22Rv1 (cell line): Measurements from ENCODE around the gene PPM1H.
"Not testable (repeated sequence)": the region's sequence is repeated elsewhere in the genome, so short reads cannot be mapped to it uniquely, and the experiment has no call there.

Experiments
- H3K27ac ChIP-seq: fragments of 450-650 bp; 2 replicates; pipeline ENCODE4 v1.5.1; 2017
- ZFX ChIP-seq: fragments of 450-650 bp; IDR thresholded peaks from 2 replicates; pipeline ENCODE4 v1.6.1; 2017; ENCODE audit warnings: antibody characterized with exemption, borderline replicate concordance
- TF ChIP-seq, protein P1 (sequence below): fragments of 450-650 bp; IDR thresholded peaks from 2 replicates; pipeline ENCODE4 v1.5.1; 2017; ENCODE audit warnings: mild to moderate bottlenecking

PPM1H gene

DNA sequence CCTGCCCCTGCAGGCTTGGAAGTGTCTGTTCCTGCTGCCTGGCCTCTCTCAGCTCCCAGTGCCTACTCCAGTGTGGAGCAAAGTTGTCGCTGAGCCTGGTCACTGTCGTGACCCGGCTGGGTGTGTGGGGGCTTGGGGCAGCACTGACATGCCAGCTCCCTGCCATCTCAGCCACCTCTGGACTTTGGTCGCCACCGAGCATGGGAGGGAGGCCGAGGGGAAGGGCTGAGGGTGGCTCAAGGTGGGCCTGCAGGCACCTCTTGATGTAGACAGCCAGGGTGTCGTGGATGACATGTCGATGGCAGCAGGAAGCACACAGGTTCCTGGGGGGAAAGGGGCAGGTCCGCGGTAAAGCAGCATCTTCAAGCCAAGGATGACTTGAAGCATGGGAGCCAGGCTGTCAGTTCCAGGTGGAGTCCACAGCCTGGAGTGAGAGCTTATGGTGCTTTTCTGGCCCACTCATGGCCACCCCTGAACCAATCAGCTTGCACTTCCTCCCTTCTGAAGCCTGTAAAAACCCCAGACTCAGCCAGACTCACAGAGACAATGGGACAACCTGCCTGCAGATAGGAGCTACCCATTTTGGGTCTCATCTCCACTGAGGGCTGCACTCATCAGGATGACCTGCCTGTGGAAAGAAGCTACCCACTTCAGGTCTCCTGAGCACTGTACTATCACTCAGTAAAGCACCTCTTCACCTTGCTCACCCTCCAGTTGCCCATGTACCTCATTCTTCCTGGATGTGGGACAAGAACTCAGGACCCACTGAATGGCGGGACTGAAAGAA is 258.2 kb downstream of the PPM1H start:
- TF ChIP-seq, protein P1, sequence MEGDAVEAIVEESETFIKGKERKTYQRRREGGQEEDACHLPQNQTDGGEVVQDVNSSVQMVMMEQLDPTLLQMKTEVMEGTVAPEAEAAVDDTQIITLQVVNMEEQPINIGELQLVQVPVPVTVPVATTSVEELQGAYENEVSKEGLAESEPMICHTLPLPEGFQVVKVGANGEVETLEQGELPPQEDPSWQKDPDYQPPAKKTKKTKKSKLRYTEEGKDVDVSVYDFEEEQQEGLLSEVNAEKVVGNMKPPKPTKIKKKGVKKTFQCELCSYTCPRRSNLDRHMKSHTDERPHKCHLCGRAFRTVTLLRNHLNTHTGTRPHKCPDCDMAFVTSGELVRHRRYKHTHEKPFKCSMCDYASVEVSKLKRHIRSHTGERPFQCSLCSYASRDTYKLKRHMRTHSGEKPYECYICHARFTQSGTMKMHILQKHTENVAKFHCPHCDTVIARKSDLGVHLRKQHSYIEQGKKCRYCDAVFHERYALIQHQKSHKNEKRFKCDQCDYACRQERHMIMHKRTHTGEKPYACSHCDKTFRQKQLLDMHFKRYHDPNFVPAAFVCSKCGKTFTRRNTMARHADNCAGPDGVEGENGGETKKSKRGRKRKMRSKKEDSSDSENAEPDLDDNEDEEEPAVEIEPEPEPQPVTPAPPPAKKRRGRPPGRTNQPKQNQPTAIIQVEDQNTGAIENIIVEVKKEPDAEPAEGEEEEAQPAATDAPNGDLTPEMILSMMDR: no peak
- TF ChIP-seq ZFX: no peak
- no peak overlapping the region for H3K27ac ChIP-seq

DNA sequence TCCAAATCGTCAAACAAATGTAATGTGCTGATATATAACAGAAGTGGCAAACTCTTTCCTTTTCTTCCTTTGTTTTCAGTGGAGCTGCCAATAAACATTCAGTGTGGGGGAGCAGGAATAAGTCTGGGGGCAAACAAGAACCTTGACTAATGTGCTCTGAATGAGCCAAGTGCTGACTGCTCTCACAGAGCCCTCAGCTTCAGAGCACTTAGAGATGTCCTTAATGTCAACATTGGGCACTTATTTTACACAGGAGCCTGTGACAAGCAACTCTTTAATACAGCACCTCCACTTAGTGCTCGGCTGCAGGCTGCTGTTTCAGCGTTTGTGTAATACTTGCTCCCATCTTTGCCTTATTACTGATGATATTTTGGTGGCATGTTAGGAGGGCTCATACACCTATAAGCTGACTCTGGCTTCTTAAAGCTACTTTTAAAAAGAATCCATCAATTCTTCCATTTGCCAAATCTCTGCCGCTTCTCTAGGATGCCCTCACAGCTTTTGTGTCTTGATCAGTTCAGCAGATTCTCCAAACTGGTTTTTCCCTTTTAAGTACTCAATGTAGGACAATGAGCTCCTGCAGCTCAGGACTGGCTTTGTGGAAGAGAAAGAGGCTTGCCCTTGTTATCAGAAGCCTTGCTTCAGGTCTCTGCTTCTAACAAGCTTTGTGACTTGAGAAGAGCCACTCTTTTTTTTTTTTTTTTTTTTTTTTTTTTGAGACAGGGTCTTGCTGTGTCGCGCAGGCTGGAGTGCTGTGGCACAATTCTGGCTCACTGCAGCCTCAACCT is 261.7 kb downstream of the PPM1H start:
- H3K27ac ChIP-seq: no peak overlapping the region
- no peak for TF ChIP-seq ZFX
- TF ChIP-seq, protein P1: no peak

DNA sequence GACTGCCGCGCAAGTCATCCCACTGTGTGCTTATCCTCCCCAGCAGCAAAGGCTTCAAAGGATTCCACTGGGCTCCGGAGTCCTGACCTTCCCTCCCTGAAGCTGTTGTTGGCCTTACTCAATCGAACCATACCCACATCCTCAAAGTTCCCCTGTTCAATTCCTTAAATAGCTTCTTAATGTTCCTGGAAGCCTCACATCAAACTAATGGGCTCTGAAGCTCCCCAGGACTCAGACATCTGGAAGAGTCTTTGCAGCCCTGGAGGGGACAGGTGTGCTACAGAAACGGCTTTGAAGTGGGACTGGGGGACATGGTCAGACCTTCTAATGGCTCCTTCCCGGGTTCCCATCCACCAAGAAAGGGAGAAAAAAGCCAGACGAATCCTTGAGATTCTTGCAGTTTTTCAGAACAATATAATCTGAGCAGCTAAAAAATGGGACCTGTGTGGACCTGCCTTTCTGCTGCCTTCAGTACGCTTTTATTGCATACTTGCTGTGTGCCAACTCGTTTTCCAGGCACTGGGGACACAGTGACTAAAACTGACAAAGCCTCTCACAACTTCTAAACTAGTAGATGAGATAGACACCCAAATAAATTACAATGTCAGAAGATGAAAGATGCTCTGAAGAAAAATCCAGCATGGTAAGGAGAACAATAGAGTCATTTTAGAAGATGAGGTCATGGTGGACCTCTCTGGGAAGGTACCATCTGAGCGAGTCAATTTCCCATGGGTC is 263.8 kb downstream of the PPM1H start:
- TF ChIP-seq, protein P1: no peak

DNA sequence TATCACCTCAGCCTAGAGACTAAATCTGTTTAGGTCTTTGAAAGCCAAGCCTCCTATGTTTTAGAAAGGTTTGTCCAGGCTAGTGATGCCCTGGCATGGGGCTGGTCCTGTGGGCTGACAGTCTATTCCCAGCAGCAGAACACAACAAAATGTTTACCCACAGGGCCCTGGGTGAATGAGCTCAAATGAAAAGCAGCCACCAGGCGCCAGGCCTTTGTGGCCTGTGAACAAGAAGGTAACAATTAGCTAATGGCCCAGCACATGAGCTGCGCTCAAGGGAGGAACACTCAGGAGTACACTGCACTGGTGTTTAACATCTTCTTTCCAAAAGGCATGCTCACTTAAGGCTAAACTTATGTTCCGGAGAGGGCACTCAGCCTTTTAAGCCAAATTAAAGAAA is 266.2 kb downstream of the PPM1H start:
- no peak overlapping the region for H3K27ac ChIP-seq
- no peak for TF ChIP-seq ZFX
- TF ChIP-seq, protein P1: no peak

More for the DNA sequence above, 263.8 kb downstream of the PPM1H start:
- H3K27ac ChIP-seq: no peak overlapping the region

DNA sequence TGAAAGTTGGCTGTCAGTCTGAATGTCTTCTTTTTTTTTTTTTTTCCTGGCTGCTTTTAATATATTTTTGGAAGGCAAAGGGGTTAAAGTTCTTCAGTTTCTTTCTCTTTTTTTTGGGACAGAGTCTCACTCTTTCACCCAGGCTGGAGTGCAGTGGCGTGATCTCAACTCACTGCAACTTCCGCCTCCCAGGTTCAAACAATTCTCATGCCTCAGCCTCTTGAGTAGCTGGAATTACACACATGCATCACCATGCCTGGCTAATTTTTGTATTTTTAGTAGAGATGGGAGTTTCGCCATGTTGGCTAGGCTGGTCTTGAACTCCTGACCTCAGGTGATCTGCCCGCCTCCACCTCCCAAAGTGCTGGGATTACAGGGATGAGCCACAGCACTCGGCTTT is 270.0 kb downstream of the PPM1H start:
- not testable (repeated sequence) for H3K27ac ChIP-seq

DNA sequence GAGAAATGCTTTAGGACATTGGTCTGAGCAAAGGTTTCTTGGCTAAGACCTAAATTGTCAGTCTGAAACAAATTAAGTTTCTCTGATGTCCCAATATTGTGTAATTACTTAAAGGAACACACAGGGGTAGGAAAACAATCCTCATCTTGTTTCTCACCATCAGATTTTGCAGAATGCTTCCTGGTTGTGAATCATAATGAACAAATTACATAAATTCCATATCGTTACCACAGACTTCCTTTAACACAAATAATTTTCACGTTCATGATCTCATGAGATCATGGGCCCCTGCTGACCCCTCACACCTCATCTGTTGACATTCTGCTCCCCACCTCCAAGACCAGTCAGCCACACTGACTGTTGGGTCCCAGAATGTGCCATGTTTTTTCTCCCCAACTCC is 274.2 kb downstream of the PPM1H start:
- no peak overlapping the region for H3K27ac ChIP-seq
- no peak for TF ChIP-seq ZFX
- TF ChIP-seq, protein P1: no peak

DNA sequence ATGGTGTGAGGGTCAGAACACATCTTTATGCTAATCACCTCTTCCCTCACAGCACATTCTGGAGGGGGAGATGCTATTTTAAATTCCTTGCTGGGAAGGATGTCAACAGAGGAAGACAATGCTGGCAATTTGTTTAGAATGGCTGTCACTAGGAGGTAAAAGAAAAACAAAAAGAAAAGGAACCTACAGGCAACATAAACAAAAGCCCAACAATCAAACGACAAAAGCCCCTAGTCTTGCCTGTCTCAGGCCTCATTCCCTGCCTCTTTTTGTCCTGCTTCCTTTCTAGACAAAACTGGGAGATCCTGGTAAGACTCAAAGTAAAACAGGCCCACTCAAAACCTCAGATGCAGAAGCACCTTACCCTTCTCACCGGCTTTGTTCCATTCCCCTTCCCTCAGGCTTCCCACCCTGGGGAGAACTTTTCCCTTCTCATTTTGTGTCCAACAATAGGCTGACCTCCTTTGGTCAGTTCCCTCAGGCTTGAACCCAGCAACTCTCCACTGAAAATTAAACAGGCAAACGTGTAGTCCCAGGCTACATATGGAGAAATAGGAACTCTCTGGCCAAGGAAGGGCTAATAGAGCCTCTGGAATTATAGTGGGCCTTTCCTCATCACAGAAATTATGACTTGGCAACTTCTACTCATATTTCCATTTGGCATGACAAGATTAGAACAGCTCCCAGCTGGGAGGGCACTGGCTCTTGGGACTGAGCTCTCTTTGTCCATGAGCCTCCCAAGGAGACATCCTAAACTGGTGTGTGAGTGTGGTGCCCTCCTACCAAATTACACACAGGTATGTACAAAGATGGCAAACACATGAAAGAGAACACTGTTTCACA is 275.3 kb downstream of the PPM1H start:
- H3K27ac ChIP-seq: no peak overlapping the region
- TF ChIP-seq ZFX: no peak
